ENCODE measurements around the gene TARS2.

Gene TARS2

GRCh38 chr1:150508982-150509381, 21.8 kb downstream of the TARS2 start:
- DNase-seq, result no peak

DNA sequence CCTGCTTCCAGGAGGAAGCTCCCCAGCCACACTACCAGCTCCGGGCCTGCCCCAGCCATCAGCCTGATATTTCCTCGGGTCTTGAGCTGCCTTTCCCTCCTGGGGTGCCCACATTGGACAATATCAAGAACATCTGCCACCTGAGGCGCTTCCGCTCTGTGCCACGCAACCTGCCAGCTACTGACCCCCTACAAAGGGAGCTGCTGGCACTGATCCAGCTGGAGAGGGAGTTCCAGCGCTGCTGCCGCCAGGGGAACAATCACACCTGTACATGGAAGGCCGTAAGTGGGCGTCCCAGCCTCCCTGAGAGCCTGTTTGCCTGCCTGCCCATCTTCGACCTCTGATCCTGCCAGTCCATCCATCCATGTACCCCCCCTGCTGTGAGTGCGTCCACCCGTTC, 24.3 kb downstream of the TARS2 start:
- DNase-seq, result no peak

DNA sequence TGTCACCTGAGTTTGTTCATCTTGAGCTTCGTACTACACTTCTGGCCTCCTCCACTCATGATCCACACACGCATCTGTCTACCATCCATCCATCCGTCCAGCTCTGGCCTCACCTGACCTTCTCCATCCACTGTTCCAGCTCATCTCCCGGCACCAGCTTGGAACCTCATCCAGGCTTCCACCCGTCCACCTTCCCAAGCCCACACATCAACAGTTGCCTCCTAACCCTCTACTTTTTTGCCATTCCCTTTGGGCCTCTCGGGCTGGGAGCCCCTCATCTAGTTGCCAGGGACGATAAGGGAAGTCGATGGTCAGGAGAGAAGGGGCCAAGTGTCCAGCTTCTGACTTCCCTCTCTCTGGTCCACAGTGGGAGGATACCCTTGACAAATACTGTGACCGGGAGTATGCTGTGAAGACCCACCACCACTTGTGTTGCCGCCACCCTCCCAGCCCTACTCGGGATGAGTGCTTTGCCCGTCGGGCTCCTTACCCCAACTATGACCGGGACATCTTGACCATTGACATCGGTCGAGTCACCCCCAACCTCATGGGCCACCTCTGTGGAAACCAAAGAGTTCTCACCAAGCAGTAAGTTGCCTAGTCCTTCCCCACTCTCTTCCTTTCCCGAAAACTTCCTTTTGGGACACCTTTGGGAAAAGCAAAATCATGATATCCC, 24.9 kb downstream of the TARS2 start:
- DNase-seq, result no peak

DNA sequence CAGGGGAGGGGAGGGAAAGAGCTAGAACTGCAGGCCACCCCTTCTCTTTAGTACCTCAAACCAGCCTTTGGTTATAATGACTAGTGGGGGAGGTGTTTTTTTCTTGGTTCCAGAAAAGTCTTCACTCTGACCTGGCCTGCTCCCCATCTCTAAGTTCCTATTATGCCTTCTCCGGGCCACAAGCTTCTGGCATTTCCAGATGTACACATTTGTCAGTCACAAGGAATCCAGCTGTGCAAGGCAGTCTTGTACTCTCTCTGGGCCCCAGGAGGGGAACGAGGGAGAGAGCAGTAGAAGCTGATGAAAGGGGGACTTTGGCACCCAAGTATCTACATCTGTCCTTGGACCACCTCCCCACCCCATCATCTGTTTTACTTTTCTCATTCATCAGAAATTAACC, 25.6 kb downstream of the TARS2 start:
- no peak for DNase-seq

DNA sequence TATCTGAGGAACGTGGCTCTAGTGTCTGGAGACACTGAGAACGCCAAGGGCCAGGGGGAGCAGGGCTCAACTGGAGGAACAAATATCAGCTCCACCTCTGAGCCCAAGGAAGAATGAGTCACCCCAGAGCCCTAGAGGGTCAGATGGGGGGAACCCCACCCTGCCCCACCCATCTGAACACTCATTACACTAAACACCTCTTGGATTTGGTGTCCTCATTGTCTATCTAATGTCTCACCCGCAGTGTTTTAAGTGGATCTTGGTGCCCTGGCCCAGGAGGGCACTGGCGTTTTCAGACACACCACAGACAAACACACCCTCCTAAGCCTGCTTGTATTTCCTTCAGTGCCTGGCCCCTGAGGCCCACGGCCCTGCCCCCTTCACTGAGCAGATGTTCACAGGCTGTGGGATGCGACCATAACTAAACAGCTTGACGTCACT, 26.2 kb downstream of the TARS2 start:
- no peak for DNase-seq

GRCh38 chr1:150514260-150514659, 27.0 kb downstream of the TARS2 start:
- DNase-seq, result no peak

DNA sequence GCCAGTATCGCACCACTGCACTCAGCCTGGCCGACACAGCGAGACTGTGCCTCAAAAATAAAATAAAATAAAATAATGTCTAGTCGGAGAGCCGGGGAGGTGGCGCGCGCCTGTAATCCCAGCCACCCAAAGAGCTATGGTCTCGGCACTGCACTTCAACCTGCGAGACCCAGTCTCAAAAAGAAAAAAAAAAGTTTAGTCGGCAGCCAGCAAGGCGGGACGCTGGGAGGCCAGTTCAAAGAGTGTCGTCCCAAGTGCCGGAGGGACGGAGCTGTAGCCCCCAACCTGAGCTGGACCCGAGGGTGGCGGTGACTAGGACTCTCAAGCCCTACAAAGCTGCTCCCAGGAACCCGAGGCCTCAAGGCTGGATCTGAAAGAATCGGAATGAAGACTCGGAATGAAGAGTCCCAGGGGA, 27.7 kb downstream of the TARS2 start:
- DNase-seq, result no peak

DNA sequence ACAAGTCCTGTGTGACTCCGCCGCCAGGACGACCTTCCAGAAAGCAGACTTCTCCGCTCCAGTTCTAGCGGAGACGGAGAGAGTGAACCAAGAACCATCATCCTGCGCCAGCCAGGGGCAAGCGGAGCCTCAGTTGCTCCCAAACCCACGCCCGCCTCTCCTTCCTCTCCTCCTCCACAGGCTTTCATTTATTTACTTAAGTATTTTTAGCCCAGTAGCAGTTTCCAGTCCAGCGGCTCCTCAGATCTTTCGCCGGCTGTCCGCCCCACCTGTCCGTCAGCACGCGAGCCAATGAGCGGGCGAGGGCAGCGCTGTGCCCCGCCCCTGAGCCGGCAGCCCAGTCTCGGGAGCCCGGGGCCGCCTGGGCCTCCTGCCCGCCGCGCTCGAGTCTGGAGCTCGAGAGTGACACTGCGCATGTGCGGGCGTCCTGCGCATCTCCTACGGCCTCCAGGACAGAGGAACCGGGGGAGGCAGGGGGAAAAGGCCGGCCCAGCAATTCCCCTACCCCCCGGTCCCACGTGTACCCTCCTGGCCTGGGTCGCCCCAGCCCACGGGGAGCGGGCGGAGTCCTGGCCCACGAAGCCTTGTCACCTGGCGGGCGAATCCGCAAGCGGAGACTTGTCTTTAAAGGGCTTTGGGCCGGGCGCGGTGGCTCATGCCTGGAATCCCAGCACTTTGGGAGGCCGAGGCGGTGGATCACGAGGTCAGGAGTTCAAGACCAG, 28.3 kb downstream of the TARS2 start, which contains the start of gene FALEC:
Gene FALEC (plus strand): TSS at position 425 of the 722 bp plus-strand sequence.
- DNase-seq, result peak; percentile 98

- DNase-seq, result peak; percentile 55
Measured at GRCh38 chr1:150516050-150516591, 28.9 kb downstream of the TARS2 start.

- no peak for DNase-seq
Measured at GRCh38 chr1:150516616-150517015, 29.4 kb downstream of the TARS2 start.

GRCh38 chr1:150521196-150521968, 34.2 kb downstream of the TARS2 start:
- DNase-seq, result no peak

DNA sequence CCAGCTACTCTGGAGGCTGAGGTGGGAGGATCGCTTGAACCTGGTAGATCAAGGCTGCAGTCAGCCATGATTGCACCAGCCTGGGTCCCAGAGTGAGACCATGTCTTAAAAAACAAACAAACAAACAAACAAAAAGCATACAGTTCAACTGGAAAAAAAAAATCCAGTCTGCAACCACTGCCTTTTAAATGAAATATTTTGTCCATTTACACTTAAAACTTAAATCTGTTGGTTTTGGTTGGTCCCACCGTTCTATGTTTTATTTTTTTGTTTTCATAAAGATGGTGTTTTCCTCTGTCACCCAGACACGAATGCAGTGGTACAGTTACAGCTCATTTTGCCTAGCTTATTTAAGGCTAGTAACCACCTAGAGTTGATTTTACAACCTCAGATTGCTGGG, 38.1 kb downstream of the TARS2 start:
- DNase-seq, result no peak

DNA sequence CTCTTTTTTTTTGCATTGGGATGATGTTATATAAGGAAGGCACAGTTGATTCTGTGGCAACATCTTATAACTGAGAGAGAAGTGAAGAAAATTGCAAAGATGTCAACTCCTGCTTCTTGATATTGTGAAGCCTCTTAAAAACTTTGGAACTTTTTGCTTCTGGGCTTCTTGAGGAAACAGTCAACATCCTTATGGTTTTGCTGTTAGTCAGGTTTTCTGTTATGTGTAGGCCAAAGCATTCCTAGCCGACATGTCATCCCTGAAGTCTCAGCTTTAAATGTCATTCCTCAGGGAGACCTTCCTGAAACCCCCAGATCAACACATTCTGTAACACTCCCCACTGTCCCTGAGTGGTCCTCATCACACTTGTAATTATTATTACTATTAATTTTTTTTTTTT, 41.0 kb downstream of the TARS2 start:
- DNase-seq, result no peak

- peak; percentile 63 for DNase-seq
Measured at GRCh38 chr1:150529017-150529416, 41.8 kb downstream of the TARS2 start.

- no peak for DNase-seq
Measured at GRCh38 chr1:150530491-150531159, 43.4 kb downstream of the TARS2 start.

DNA sequence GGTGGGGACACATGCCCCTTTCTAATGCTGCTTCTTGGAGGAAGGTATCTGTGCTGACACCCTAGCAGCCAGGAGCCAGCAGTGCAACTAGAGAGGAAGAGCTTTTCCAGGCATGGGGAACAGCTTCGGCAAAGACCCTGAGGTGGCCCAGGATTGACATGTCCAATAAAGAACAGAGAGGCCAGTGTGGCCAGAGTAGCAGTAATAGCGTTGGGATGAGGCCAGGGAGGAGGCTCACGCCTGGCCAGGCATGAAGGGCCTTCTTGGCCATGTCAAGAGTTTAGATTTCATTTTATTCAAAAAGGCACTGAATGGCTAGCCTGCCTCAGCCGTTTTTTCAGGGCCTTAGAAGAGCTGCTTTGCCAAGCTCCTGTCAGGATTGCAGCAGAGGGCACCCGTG, 45.6 kb downstream of the TARS2 start:
- DNase-seq, result no peak

DNA sequence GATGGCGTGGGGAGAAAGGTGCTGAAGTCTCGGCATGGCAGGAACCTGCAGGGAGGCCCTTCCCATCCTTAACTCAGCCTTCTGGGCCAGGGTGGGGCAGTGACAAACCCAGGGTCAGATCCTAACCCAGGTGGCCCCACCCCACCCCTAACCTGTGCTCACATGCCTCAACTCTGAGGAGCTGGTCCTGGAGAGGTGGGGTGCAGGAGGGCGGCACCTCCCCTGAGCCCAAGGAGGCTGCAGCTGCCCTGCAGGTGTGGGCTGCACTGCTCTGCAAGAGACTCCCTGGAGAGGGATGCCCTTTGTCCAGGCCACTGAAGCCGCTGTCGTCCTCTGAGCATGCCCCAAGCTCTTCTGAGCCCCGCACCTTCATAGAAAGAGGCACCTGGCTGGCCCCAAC, 46.8 kb downstream of the TARS2 start:
- no peak for DNase-seq

DNA sequence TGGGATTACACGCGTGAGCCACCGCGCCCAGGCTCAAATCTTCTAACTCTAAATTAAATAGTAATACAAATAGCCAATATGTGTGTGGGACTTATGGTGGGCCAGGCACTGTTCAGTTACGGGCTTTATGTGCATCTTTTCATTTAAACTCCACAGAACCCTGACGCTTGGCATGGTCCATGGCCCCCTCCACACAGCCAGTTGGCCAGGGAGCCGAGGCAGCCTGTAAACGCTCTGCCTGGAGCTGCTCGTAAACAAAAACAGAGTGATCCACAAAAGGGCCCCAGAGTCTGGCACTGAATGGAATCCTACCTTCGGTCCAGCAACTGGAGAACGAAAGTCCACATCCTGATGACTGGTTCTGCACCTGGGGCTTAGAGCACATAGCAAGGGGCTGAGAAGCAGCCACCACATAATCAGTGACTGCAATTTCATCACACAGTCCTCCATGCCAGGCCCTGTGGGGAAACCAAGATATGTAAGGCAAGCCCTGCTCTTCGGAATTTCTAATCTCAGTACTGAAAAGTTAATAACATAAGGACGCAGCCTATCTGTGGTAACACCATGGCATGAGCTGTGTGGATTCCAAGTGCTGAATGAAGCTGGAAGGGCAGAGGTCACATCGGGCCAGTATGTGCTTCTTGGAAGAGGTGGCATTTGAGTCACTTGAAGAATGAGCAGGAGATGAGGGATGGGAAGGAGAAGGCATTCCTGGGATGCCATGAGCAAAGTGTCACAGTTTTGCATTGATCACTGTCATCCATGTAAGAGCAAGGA, 48.5 kb downstream of the TARS2 start:
- DNase-seq, result no peak

- no peak for DNase-seq
Measured at GRCh38 chr1:150536836-150537731, 49.9 kb downstream of the TARS2 start.

DNA sequence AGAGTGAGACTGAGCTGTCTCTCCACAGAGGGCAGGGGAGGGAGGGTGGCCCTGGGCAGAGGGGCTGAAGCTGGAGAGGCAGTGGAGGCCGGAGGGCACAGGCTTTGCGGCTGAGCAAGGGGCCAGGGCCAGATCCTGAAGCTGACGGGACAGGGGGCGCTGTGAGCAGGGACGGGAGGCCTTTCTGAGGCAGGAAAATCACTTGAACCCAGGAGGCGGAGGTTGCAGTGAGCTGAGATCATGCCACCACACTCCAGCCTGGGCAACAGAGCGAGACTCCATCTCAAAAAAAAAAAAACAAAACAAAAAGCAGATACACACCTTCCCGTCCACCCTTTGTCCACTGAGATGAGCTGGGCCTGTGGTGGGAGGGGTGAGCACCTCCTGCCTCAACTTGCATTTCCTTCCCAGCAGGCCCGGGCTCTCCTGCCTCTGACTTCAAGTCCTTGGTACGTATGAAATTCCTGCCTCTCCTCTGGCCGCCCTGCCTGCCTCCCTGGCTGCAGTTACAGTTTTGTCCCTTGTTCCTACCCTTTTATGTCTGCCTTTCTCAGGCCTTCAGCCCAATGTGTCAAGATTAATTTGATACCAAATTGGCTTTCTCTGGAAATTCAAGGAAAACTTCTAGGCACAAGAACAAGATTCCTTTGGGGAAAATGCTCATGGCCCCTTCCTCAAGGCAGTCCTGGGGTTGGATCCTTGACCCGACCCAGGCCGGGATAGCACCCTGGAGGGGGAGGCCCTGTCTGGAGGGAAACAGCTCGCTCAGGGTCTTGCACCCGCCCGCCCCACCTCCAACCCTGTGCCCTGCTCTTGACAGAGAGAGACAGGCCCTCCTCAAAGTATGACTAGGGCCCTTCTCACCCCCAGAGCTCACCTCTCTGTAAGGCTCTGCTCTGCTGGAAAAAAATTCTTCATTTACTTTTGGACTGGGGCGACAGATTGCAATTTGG, 50.8 kb downstream of the TARS2 start:
- peak; percentile 20 for DNase-seq
